ENCODE results near the gene ZNHIT2.

GRCh38 chr11:65112546-65113360 lies 4.7 kb downstream of the ZNHIT2 start:
- TF ChIP-seq BHLHE40 (IDR thresholded peaks at IDR 0.05; ENCODE audit: low read length) (no peak), REST (IDR thresholded peaks at IDR 0.05; ENCODE audit: borderline replicate concordance in 1 of 2, low read depth in 1 of 2, low read length in 2 of 2) (0 out of 4 replicates have a peak, but pooled peaks of 1 of the 2 experiments have one; percentile 24), FOXM1 (CRISPR knock-in tag; IDR thresholded peaks at IDR 0.05) (no peak), NR2C2 (CRISPR knock-in tag; IDR thresholded peaks at IDR 0.05; ENCODE audit: borderline replicate concordance) (no peak; the same call in none of the 2 replicates), YY1 (IDR thresholded peaks at IDR 0.05; ENCODE audit: insufficient read depth, insufficient replicate concordance, low read depth, low read length) (peak; percentile 54), POLR2AphosphoS2 (IDR thresholded peaks at IDR 0.05; ENCODE audit: low read depth, low read length) (no peak), CTCF (CRISPR knock-in tag; IDR thresholded peaks at IDR 0.05) (peak; percentile 88), ZNF318 (CRISPR knock-in tag; IDR thresholded peaks at IDR 0.05) (no peak), ZBTB25 (CRISPR knock-in tag; IDR thresholded peaks at IDR 0.05) (peak; percentile 49; the same call in 1 of the 2 replicates), SIN3B (IDR thresholded peaks at IDR 0.05; ENCODE audit: low read length) (no peak), HMGXB4 (CRISPR knock-in tag; IDR thresholded peaks at IDR 0.05; ENCODE audit: borderline replicate concordance in 1 of 2, low read depth in 1 of 2) (peak; percentile 97 to 99), ZNF510 (CRISPR knock-in tag; IDR thresholded peaks at IDR 0.05; ENCODE audit: low read depth) (no peak), PCBP1 (IDR thresholded peaks at IDR 0.05; ENCODE audit: borderline replicate concordance, low read depth, low read length) (no peak)
